Nephron (organoid): ENCODE data around the gene ERICH3.

Source experiments
- H3K27ac Mint-ChIP-seq, 3 experiments: 2 replicates each; pipeline ENCODE4 v1.8.0; 2020; ENCODE audit warnings: mixed read lengths in 3 of 3, mild to moderate bottlenecking in 2 of 3, moderate library complexity in 1 of 3
- H3K27me3 Mint-ChIP-seq: 2 replicates; pipeline ENCODE4 v1.8.0; 2021; ENCODE audit warnings: low read depth, mild to moderate bottlenecking, moderate library complexity, mixed read lengths
- H3K36me3 Mint-ChIP-seq: 2 replicates; pipeline ENCODE4 v1.8.0; 2020; ENCODE audit warnings: low read depth, mixed read lengths
- H3K4me1 Mint-ChIP-seq: 2 replicates; pipeline ENCODE4 v1.8.0; 2020; ENCODE audit warnings: mixed read lengths
- H3K4me3 Mint-ChIP-seq, 3 experiments: 2 replicates each; pipeline ENCODE4 v1.8.0; 2020; ENCODE audit warnings: mild to moderate bottlenecking in 3 of 3, mixed read lengths in 3 of 3, moderate library complexity in 2 of 3
- H3K9me3 Mint-ChIP-seq: 2 replicates; pipeline ENCODE4 v1.8.0; 2020; ENCODE audit warnings: mixed read lengths
- TF ChIP-seq, protein P1 (sequence below), 3 experiments: fragments of 200-600 bp; sonication (generic); IDR thresholded peaks; one replicate each; pipeline ENCODE4 v1.5.0; 2021; ENCODE audit warnings: antibody characterized with exemption in 3 of 3; ENCODE audit not compliant: unreplicated experiment in 3 of 3

The ERICH3 gene

DNA sequence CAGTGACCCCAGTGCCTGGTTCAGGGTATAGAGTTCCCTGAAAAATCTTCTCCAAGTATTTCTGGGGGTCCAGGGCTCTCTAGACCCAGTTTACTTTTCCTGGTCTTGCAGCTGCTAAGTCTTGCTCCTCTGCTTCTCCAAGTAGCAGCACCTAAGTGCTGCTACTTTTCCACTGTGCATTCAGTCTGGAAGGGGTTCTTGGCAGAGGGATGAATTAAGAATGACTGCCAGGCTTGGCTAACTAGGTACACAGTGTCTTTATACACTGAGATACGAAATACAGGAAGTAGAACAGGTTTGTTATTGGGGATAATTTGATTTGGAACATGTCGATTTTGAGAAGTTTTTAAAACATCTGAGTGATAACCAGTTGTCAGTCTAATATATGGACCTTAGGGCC is 24.2 kb upstream of the ERICH3 start:
- no peak overlapping the region for H3K27ac Mint-ChIP-seq

DNA sequence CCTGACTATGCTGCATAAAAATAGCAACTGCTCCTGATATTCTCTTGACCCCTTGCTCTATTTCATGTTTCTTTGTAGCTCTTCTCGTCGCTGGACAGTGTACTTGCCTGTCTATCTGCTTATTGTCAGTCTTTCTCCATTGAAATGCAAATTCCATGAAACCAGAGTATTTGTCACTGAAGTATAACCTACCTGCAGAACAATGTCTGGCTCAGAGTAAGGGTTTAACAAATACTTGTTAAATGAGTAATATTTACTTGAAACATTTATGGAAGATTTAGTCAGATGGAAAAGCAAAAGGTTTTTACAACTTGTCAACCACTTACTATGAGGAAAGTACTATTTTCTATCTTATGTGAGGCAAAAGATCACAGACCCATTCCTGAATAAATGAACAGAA is 19.9 kb upstream of the ERICH3 start:
- H3K27me3 Mint-ChIP-seq: no peaks in the 10 kb centered on the region
- no peak overlapping the region for H3K27ac Mint-ChIP-seq
- TF ChIP-seq, protein P1, sequence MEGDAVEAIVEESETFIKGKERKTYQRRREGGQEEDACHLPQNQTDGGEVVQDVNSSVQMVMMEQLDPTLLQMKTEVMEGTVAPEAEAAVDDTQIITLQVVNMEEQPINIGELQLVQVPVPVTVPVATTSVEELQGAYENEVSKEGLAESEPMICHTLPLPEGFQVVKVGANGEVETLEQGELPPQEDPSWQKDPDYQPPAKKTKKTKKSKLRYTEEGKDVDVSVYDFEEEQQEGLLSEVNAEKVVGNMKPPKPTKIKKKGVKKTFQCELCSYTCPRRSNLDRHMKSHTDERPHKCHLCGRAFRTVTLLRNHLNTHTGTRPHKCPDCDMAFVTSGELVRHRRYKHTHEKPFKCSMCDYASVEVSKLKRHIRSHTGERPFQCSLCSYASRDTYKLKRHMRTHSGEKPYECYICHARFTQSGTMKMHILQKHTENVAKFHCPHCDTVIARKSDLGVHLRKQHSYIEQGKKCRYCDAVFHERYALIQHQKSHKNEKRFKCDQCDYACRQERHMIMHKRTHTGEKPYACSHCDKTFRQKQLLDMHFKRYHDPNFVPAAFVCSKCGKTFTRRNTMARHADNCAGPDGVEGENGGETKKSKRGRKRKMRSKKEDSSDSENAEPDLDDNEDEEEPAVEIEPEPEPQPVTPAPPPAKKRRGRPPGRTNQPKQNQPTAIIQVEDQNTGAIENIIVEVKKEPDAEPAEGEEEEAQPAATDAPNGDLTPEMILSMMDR (IDR thresholded peaks at IDR 0.05; ENCODE audit: unreplicated experiment in 3 of 3): no peak
- no peak overlapping the region for H3K4me3 Mint-ChIP-seq
- peaks cover 7% of the 10 kb centered on the region for H3K4me1 Mint-ChIP-seq
- no peaks in the 10 kb centered on the region for H3K36me3 Mint-ChIP-seq
- no peaks in the 10 kb centered on the region for H3K9me3 Mint-ChIP-seq

More for the DNA sequence above, 24.2 kb upstream of the ERICH3 start:
- Mint-ChIP-seq H3K9me3 (no peaks in the 10 kb centered on the region), H3K27me3 (no peaks in the 10 kb centered on the region), H3K36me3 (peaks cover 6% of the 10 kb centered on the region), H3K4me3 (no peak overlapping the region), H3K4me1 (no peaks in the 10 kb centered on the region)
- TF ChIP-seq, protein P1 (IDR thresholded peaks at IDR 0.05; ENCODE audit: unreplicated experiment in 3 of 3): no peak

GRCh38 chr1:74690909-74691308 is 17.3 kb upstream of the ERICH3 start:
- H3K4me1 Mint-ChIP-seq: peaks cover 7% of the 10 kb centered on the region
- no peaks in the 10 kb centered on the region for H3K9me3 Mint-ChIP-seq
- no peaks in the 10 kb centered on the region for H3K27me3 Mint-ChIP-seq
- no peak overlapping the region for H3K4me3 Mint-ChIP-seq
- H3K27ac Mint-ChIP-seq: no peak overlapping the region
- no peaks in the 10 kb centered on the region for H3K36me3 Mint-ChIP-seq
- TF ChIP-seq, protein P1 (IDR thresholded peaks at IDR 0.05; ENCODE audit: unreplicated experiment in 3 of 3): no peak

DNA sequence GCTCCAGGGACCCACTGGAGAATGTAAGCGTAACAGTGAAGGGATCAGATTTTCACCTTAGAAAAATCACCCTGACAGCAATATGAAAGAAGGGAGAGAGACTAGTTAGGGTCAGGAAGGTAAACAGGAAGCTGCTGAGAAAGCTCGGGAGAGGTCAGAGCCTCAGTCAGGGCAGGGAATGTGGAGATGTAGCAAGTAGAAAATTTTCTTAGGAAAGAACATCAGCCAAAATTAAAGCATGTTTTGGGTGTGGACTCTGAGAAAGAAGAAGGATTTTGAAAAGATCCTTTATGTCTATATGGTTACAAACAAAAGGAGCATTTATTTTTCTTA is 16.7 kb upstream of the ERICH3 start:
- no peaks in the 10 kb centered on the region for H3K36me3 Mint-ChIP-seq
- H3K27me3 Mint-ChIP-seq: no peaks in the 10 kb centered on the region
- peaks cover 7% of the 10 kb centered on the region for H3K4me1 Mint-ChIP-seq
- H3K4me3 Mint-ChIP-seq: no peak overlapping the region
- no peaks in the 10 kb centered on the region for H3K9me3 Mint-ChIP-seq
- TF ChIP-seq, protein P1 (IDR thresholded peaks at IDR 0.05; ENCODE audit: unreplicated experiment in 3 of 3): no peak
- peak overlapping the region in 2 of 3 experiments; percentile 0 to 22 for H3K27ac Mint-ChIP-seq

- TF ChIP-seq, protein P1 (IDR thresholded peaks at IDR 0.05; ENCODE audit: unreplicated experiment in 3 of 3): peak; percentile 75 to 88 (median 84)
- H3K36me3 Mint-ChIP-seq: no peaks in the 10 kb centered on the region
Measured at GRCh38 chr1:74689621-74690363, 16.2 kb upstream of the ERICH3 start.

GRCh38 chr1:74686928-74687327 is 13.3 kb upstream of the ERICH3 start:
- H3K4me1 Mint-ChIP-seq: peaks cover 7% of the 10 kb centered on the region
- H3K9me3 Mint-ChIP-seq: no peaks in the 10 kb centered on the region
- H3K27me3 Mint-ChIP-seq: no peaks in the 10 kb centered on the region
- no peak overlapping the region for H3K4me3 Mint-ChIP-seq
- no peaks in the 10 kb centered on the region for H3K36me3 Mint-ChIP-seq
- no peak overlapping the region for H3K27ac Mint-ChIP-seq
- TF ChIP-seq, protein P1 (IDR thresholded peaks at IDR 0.05; ENCODE audit: unreplicated experiment in 3 of 3): no peak

More at GRCh38 chr1:74689621-74690363, 16.2 kb upstream of the ERICH3 start:
- peak overlapping the region; percentile 0 to 22 (median 5) for H3K27ac Mint-ChIP-seq
- H3K4me1 Mint-ChIP-seq: peaks cover 7% of the 10 kb centered on the region
- H3K27me3 Mint-ChIP-seq: no peaks in the 10 kb centered on the region
- H3K4me3 Mint-ChIP-seq: no peak overlapping the region
- no peaks in the 10 kb centered on the region for H3K9me3 Mint-ChIP-seq
